Mesothelial cell of epicardium (in vitro differentiated cells): ENCODE measurements around the gene MACROD2. TPM values are rescaled to one million over a fixed set of nuclear protein-coding genes. Genes with fewer than 3 reads are reported as not detected.

Experiments
- DNase-seq, 2 experiments: peaks; one replicate each; pipeline ENCODE4 v3.0.0; 2021; ENCODE audit warnings: low spot score in 2 of 2; ENCODE audit not compliant: unreplicated experiment in 2 of 2
- H3K27ac Mint-ChIP-seq: 2 replicates; pipeline ENCODE4 v1.8.0; 2021; ENCODE audit warnings: mixed read lengths
- H3K27me3 Mint-ChIP-seq: 2 replicates; pipeline ENCODE4 v1.8.0; 2021; ENCODE audit warnings: low read depth, mixed read lengths
- H3K36me3 Mint-ChIP-seq: 2 replicates; pipeline ENCODE4 v1.8.0; 2021; ENCODE audit warnings: mixed read lengths
- H3K4me1 Mint-ChIP-seq: 2 replicates; pipeline ENCODE4 v1.8.0; 2021; ENCODE audit warnings: mixed read lengths
- H3K4me3 Mint-ChIP-seq: 2 replicates; pipeline ENCODE4 v1.8.0; 2021; ENCODE audit warnings: mild to moderate bottlenecking, moderate library complexity, mixed read lengths
- H3K9me3 Mint-ChIP-seq: 2 replicates; pipeline ENCODE4 v1.8.0; 2021; ENCODE audit warnings: mixed read lengths
- CTCF ChIP-seq: fragments of 200-600 bp; sonication (generic); IDR thresholded peaks from one replicate; pipeline ENCODE4 v1.5.0; 2021; ENCODE audit warnings: antibody characterized with exemption; ENCODE audit not compliant: unreplicated experiment
- total RNA-seq: library from RNA; stranded (reverse); gene quantifications from 3 replicates; pipeline ENCODE4 v1.2.1, GENCODE V29; 2021

The MACROD2 gene
- total RNA-seq, 1 donor from 2014 or later: 10.0 TPM

GRCh38 chr20:15958142-15958541, 1962.8 kb downstream of the MACROD2 start:
- DNase-seq: no peak
- no peak overlapping the region for H3K27ac Mint-ChIP-seq
- no peaks in the 10 kb centered on the region for H3K9me3 Mint-ChIP-seq
- no peaks in the 10 kb centered on the region for H3K27me3 Mint-ChIP-seq
- no peaks in the 10 kb centered on the region for H3K4me1 Mint-ChIP-seq
- TF ChIP-seq CTCF: no peak
- H3K36me3 Mint-ChIP-seq: no peaks in the 10 kb centered on the region
- no peak overlapping the region for H3K4me3 Mint-ChIP-seq

GRCh38 chr20:15965165-15965564, 1969.8 kb downstream of the MACROD2 start:
- H3K9me3 Mint-ChIP-seq: peaks cover 18% of the 10 kb centered on the region
- DNase-seq: no peak
- H3K27ac Mint-ChIP-seq: no peak overlapping the region
- H3K27me3 Mint-ChIP-seq: no peaks in the 10 kb centered on the region
- TF ChIP-seq CTCF: no peak
- peaks cover 11% of the 10 kb centered on the region for H3K4me1 Mint-ChIP-seq
- H3K4me3 Mint-ChIP-seq: no peak overlapping the region
- peaks cover 6% of the 10 kb centered on the region for H3K36me3 Mint-ChIP-seq

GRCh38 chr20:15967334-15967733, 1972.0 kb downstream of the MACROD2 start:
- DNase-seq: no peak
- Mint-ChIP-seq H3K27ac (no peak overlapping the region), H3K9me3 (peaks cover 34% of the 10 kb centered on the region), H3K27me3 (no peaks in the 10 kb centered on the region), H3K4me1 (peaks cover 11% of the 10 kb centered on the region), H3K4me3 (no peak overlapping the region), H3K36me3 (peaks cover 16% of the 10 kb centered on the region)
- no peak for TF ChIP-seq CTCF

- H3K4me1 Mint-ChIP-seq: peaks cover 3% of the 10 kb centered on the region
- peaks cover 31% of the 10 kb centered on the region for H3K9me3 Mint-ChIP-seq
- H3K27me3 Mint-ChIP-seq: no peaks in the 10 kb centered on the region
- H3K27ac Mint-ChIP-seq: no peak overlapping the region
- H3K36me3 Mint-ChIP-seq: peaks cover 15% of the 10 kb centered on the region
- TF ChIP-seq CTCF: no peak
- DNase-seq: no peak
- no peak overlapping the region for H3K4me3 Mint-ChIP-seq
Measured at GRCh38 chr20:15976047-15976736, 1980.9 kb downstream of the MACROD2 start.

GRCh38 chr20:15977026-15977425, 1981.7 kb downstream of the MACROD2 start:
- no peak for TF ChIP-seq CTCF
- Mint-ChIP-seq H3K4me1 (peaks cover 3% of the 10 kb centered on the region), H3K27ac (no peak overlapping the region), H3K9me3 (peaks cover 23% of the 10 kb centered on the region), H3K27me3 (no peaks in the 10 kb centered on the region), H3K4me3 (no peak overlapping the region), H3K36me3 (peaks cover 7% of the 10 kb centered on the region)
- no peak for DNase-seq
